GM21576 (cell line): Measurements from ENCODE around the gene CSNK1G2.

Experiments used
- ATAC-seq: cut with Tn5 transposase; IDR thresholded peaks from one replicate; pipeline ENCODE4 v1.9.1; 2021; ENCODE audit warnings: mild to moderate bottlenecking, moderate library complexity; ENCODE audit not compliant: unreplicated experiment

The CSNK1G2 gene

GRCh38 chr19:1943661-1944087, 2.7 kb downstream of the CSNK1G2 start:
- ATAC-seq: no peak

- ATAC-seq: no peak
Measured at GRCh38 chr19:1944088-1944915, 3.3 kb downstream of the CSNK1G2 start.

- ATAC-seq: no peak
Measured at GRCh38 chr19:1944916-1945561, 4.1 kb downstream of the CSNK1G2 start.

GRCh38 chr19:1945899-1946298, 4.9 kb downstream of the CSNK1G2 start:
- no peak for ATAC-seq

GRCh38 chr19:1947651-1948209, 6.8 kb downstream of the CSNK1G2 start:
- ATAC-seq: no peak

GRCh38 chr19:1949304-1950101, 8.5 kb downstream of the CSNK1G2 start:
- ATAC-seq: no peak

- ATAC-seq: no peak
Measured at GRCh38 chr19:1950640-1951039, 9.7 kb downstream of the CSNK1G2 start.

GRCh38 chr19:1952635-1953034, 11.7 kb downstream of the CSNK1G2 start:
- ATAC-seq: no peak

GRCh38 chr19:1953037-1953436, 12.1 kb downstream of the CSNK1G2 start:
- no peak for ATAC-seq

- ATAC-seq: no peak
Measured at GRCh38 chr19:1953441-1954094, 12.6 kb downstream of the CSNK1G2 start.

- ATAC-seq: no peak
Measured at GRCh38 chr19:1954532-1954933, 13.6 kb downstream of the CSNK1G2 start.

- no peak for ATAC-seq
Measured at GRCh38 chr19:1955171-1956121, 14.5 kb downstream of the CSNK1G2 start.

- no peak for ATAC-seq
Measured at GRCh38 chr19:1956122-1956494, 15.1 kb downstream of the CSNK1G2 start.

GRCh38 chr19:1956868-1957492, 16.0 kb downstream of the CSNK1G2 start:
- no peak for ATAC-seq

GRCh38 chr19:1957562-1958248, 16.7 kb downstream of the CSNK1G2 start:
- no peak for ATAC-seq

- ATAC-seq: no peak
Measured at GRCh38 chr19:1959928-1960589, 19.1 kb downstream of the CSNK1G2 start.

- ATAC-seq: no peak
Measured at GRCh38 chr19:1961000-1961883, 20.3 kb downstream of the CSNK1G2 start.
